Ramos (cell line): Measurements from ENCODE around the gene REV3L.
"Not testable (repeated sequence)": the region's sequence is repeated elsewhere in the genome, so short reads cannot be mapped to it uniquely, and the experiment has no call there.

Source experiments
- in situ Hi-C: fragments of 300-500 bp; cut with MboI; formaldehyde crosslinking; loops from one replicate; pipeline ENCODE4 v1.14.3; 2022; ENCODE audit warnings: low sequenced_read_pairs; ENCODE audit not compliant: unreplicated experiment

Gene REV3L

GRCh38 chr6:111482959-111483735, at the start of gene REV3L:
REV3L (minus strand) TSS chr6:111483218; CDS start chr6:111482888, 330 bp downstream.
- in situ Hi-C loops, result no loop called here

DNA sequence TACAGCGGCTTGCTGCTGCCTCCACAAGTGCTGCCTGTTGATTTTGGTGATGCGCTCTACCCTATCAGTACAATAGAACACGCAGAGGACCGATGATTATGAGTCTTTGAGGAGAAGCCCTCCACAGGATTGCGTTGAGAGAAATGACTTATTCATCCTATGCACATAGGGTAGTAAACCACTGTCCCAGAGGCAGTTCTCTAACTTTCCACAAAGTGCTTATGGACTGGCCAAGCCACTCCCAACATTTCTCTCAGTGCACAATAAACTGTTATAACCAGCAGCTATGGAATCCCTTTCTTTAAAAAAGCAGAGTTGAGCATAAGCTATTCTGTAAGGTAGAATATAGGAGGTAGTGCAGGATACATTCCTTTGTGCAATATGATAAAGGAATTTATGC, 48.2 kb upstream of the REV3L start:
- in situ Hi-C loops, result no loop called here

DNA sequence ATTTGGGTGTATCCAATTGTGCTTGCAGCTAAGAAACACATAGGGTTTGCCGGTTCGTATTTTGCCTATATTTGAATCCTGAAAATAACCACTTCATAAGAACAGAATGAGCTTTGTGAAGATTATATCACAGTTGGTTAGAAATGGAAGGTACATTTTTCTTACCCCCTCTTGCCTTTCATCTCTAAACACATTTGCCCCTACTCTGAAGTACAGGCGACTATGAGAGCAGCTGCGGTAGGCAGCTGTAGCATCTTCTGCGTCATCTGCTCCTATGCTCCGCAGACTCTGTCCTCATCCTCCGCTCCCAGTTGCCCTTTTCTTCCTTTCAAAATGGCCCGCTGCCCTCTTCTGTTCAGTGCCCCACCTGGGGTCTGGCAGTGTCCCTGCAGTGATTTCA, 47.6 kb upstream of the REV3L start:
- in situ Hi-C loops, result no loop called here

DNA sequence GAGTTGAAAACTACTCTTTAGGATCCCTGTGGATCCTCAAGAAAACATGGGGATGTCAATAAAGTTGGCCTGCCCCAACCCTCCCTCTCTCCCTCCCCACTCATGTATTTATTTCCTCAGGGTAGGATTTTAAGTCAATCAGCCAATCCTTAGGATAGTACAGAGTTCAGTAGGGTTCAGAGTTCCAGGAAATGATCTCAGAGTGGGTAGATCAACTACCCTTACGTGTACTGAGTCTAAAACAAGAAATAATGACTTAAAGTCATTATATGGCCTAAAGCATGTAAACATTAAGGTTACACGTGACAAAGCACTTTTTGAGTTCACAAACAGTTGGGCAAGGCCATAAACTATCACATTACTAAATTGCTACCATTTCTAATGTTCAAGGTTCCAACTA, 47.2 kb upstream of the REV3L start:
- in situ Hi-C loops, result no loop called here

- in situ Hi-C loops, result no loop called here
Observed at GRCh38 chr6:111527367-111527766, 44.3 kb upstream of the REV3L start.

DNA sequence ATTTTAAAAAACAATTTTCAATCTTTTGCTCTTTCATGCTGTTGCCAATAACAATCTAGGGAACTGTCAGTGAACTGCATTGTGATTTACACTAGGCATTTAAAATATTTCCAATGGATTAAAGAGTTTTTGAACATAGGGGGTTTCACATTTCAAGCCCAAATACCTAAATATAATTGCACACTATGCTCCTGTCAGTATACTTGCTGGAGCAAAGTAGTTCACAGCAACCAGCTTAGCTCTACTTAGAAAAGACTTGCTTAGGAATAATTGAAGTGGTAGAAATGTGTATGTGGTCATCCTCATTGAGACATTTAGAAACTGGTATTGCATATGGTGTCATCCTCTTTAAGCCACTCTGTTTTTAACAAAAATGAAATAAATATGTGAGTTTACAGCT, 41.7 kb upstream of the REV3L start:
- in situ Hi-C loops, result no loop called here

- in situ Hi-C loops, result no loop called here
Observed at GRCh38 chr6:111524252-111524651, 41.2 kb upstream of the REV3L start.

- in situ Hi-C loops, result no loop called here
Observed at GRCh38 chr6:111523484-111524167, 40.6 kb upstream of the REV3L start.

- in situ Hi-C loops, result no loop called here
Observed at GRCh38 chr6:111522393-111523020, 39.5 kb upstream of the REV3L start.

GRCh38 chr6:111521497-111522270, 38.7 kb upstream of the REV3L start:
- in situ Hi-C loops, result no loop called here

DNA sequence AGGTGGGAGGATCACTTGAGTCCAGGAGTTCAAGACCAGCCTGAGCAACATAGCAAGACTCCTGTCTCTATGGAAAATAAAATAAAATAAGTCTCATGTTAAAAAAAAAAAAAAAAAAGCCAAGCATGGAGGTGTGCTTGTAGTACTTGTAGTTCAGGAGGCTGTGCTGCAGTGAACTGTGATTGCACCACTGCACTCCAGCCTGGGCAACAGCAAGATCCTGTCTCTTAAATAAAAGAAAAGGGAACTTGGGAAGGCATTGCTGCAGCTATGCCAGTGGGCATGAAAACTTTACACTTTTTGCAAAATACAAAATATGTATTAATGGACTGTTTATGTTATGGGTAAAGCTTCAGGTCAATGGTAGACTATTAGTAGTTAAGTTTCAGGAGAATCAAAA, 37.5 kb upstream of the REV3L start:
- in situ Hi-C loops, result no loop called here

DNA sequence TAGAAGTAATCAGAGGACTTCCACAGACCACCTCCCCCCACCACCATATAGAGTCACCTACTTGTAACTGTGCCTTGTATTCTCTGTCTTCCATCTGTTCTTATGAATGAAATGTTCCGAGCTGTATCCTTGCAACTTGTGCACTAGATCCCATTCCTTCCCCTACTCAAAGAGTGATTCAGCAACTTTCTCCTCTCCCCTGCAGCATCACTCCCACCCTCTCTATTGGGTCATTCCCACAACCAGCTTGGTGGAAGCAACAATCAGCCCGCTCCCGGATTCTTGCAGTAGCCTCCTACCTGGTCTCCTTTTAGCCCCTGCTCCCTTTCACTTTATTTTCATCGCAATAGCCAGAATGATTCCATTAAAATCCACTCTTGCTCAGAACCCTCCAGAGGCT, 34.9 kb upstream of the REV3L start:
- in situ Hi-C loops, result no loop called here

- in situ Hi-C loops, result no loop called here
Observed at GRCh38 chr6:111515259-111515658, 32.2 kb upstream of the REV3L start.

DNA sequence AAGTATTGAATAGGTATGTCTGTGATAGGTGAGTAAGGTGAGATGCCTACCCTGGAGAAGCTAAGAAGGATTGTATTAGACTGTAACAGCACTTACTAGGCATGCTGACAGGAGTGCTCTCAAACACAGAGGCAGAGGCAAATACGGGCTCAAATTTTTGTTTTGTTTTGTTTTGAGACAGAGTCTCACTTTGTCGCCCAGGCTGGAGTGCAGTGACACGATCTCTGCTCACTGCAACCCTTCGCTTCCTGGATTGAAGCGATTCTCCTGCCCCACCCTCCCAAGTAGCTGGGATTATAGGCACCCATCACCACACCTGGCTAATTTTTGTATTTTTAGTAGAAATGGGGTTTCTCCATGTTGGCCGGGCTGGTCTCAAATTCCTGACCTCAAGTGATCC, 31.5 kb upstream of the REV3L start:
- in situ Hi-C loops, result not testable (repeated sequence)

DNA sequence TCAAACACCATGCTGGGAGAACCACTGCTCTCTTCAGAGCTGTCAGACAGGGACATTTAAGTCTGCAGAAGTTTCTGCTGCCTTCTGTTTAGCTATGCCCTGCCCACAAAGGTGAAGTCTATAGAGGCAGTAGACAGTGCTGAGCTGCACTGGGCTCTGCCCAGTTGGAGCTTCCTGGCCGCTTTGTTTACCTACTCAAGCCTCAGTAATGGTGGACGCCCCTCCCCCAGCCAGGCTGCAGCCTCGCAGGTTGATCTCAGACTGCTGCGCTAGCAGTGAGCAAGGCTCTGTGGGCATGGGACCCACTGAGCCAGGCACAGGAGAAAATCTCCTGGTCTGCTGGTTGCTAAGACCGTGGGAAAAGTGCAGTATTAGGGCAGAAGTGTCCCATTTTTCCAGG, 24.2 kb upstream of the REV3L start:
- in situ Hi-C loops, result not testable (repeated sequence)

DNA sequence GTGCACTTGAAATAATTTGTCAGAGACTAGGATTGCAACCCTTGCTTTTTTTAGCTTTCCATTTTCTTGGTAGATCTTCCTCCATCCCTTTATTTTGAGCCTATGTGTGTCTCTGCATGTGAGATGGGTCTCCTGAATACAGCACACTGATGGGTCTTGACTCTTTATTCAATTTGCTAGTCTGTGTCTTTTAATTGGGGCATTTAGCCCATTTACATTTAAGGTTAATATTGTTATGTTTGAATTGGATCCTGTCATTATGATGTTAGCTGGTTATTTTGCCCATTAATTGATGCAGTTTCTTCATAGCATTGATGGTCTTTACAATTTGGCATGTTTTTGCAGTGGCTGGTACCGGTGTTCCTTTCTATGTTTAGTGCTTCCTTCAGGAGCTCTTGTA, 22.5 kb upstream of the REV3L start:
- in situ Hi-C loops, result not testable (repeated sequence)

DNA sequence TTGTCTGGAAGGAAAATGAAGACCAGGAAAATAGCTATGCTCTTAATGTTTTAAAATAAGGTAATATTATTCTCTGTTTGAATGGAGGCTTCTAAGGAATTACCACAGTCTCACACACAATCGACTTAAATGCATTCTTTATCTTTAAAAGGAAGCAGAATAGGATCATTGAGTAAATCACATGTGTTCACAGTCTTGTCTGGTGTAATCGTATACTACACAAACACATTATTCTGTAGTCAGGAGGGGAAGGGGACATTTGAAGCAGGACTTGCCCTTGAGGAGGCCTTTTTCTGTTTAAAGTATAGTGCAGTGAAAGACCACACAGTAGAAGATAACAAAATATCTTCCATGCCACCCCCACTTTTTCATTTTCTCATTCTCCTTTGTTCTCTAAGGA, 20.6 kb upstream of the REV3L start:
- in situ Hi-C loops, result no loop called here

DNA sequence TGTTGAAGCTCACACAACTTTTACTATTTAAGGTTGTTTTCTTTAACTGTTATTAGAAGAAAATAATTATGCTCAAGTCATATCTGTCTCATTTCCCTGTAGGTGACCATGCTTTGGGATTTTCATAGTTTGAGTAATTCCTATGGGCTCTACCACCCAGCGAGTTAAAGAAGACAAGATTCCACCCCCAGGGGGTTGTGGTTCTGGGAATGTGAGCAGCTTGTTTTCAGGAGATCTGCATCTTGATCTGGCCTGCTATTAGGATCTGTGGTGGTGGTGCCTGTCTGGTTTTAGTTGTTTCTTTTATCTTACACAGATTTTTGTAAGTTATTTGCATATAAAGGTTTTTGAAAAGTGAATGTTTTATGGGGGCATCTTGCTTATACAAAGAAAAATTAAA, 20.2 kb upstream of the REV3L start:
- in situ Hi-C loops, result no loop called here

DNA sequence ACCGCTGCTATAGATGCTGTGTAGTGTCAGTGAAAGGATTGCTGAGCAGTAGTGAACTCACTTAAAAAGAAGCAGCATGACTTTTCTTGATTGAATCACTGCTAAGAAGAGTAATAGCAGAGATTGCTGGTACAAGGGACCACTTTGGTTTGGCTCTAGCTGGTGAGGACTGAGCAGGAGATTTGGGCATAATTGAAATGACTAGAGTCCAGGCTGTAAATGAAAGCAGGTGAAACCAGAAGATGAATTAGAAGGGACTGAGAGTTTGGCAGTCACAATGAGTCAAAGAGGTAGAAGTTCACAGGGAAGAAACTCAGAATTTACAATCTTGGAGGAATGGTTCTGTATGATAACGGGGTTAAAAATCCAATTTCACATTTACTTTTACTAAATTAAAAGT, 19.1 kb upstream of the REV3L start:
- in situ Hi-C loops, result no loop called here

- in situ Hi-C loops, result no loop called here
Observed at GRCh38 chr6:111499269-111499793, 16.3 kb upstream of the REV3L start.
